ENCODE measurements around the gene SPAG17.

The SPAG17 gene

GRCh38 chr1:118185084-118185832 is at the start of gene SPAG17:
SPAG17 (minus strand) TSS chr1:118185228; CDS start chr1:118185157, 71 bp downstream.
- DNase-seq (ENCODE audit: low read depth) = no peak

GRCh38 chr1:118225471-118225870 is 40.4 kb upstream of the SPAG17 start:
- no peak for DNase-seq (ENCODE audit: low read depth)

GRCh38 chr1:118223426-118223825 is 38.4 kb upstream of the SPAG17 start:
- no peak for DNase-seq (ENCODE audit: low read depth)

GRCh38 chr1:118219438-118219837 is 34.4 kb upstream of the SPAG17 start:
- DNase-seq (ENCODE audit: low read depth) = no peak

- no peak for DNase-seq (ENCODE audit: low read depth)
Measured at GRCh38 chr1:118217141-118217838, 32.3 kb upstream of the SPAG17 start.

GRCh38 chr1:118214866-118215265 is 29.8 kb upstream of the SPAG17 start:
- DNase-seq (ENCODE audit: low read depth) = no peak

- DNase-seq (ENCODE audit: low read depth) = no peak
Measured at GRCh38 chr1:118210723-118211110, 25.7 kb upstream of the SPAG17 start.

GRCh38 chr1:118210051-118210722 is 25.2 kb upstream of the SPAG17 start:
- DNase-seq (ENCODE audit: low read depth) = no peak

- DNase-seq (ENCODE audit: low read depth) = no peak
Measured at GRCh38 chr1:118209648-118210047, 24.6 kb upstream of the SPAG17 start.

GRCh38 chr1:118206966-118207365 is 21.9 kb upstream of the SPAG17 start:
- DNase-seq (ENCODE audit: low read depth) = no peak

- DNase-seq (ENCODE audit: low read depth) = no peak
Measured at GRCh38 chr1:118204648-118205047, 19.6 kb upstream of the SPAG17 start.

- peak; percentile 46 for DNase-seq (ENCODE audit: low read depth)
Measured at GRCh38 chr1:118204105-118204504, 19.1 kb upstream of the SPAG17 start.

- DNase-seq (ENCODE audit: low read depth) = no peak
Measured at GRCh38 chr1:118202076-118202608, 17.1 kb upstream of the SPAG17 start.

GRCh38 chr1:118201524-118201923 is 16.5 kb upstream of the SPAG17 start:
- DNase-seq (ENCODE audit: low read depth) = no peak

GRCh38 chr1:118200836-118201235 is 15.8 kb upstream of the SPAG17 start:
- no peak for DNase-seq (ENCODE audit: low read depth)

GRCh38 chr1:118190561-118190960 is 5.5 kb upstream of the SPAG17 start:
- DNase-seq (ENCODE audit: low read depth) = no peak

GRCh38 chr1:118189564-118189963 is 4.5 kb upstream of the SPAG17 start:
- no peak for DNase-seq (ENCODE audit: low read depth)

GRCh38 chr1:118188411-118188810 is 3.4 kb upstream of the SPAG17 start:
- DNase-seq (ENCODE audit: low read depth) = no peak

GRCh38 chr1:118186026-118186425 is 998 bp upstream of the SPAG17 start:
- DNase-seq (ENCODE audit: low read depth) = no peak

- DNase-seq (ENCODE audit: low read depth) = no peak
Measured at GRCh38 chr1:118184739-118185083, 317 bp downstream of the SPAG17 start.

GRCh38 chr1:118183586-118183985 is 1.4 kb downstream of the SPAG17 start:
- DNase-seq (ENCODE audit: low read depth) = no peak

- no peak for DNase-seq (ENCODE audit: low read depth)
Measured at GRCh38 chr1:118177998-118178397, 7.0 kb downstream of the SPAG17 start.

- DNase-seq (ENCODE audit: low read depth) = no peak
Measured at GRCh38 chr1:118169016-118169415, 16.0 kb downstream of the SPAG17 start.

Measured in GM04504 (cell line).